Stimulated activated CD8-positive, alpha-beta memory T cell treated with anti-CD3 and anti-CD28 coated beads, Interleukin-7, amount 100 ng/mL, for 48 hours (primary cell): ENCODE data around the gene ZKSCAN2.

Experiments used
- DNase-seq, 2 donors: peaks; one replicate each; pipeline ENCODE4 v3.0.0-alpha.2; 2020; ENCODE audit warnings: low read depth in 1 of 2; ENCODE audit errors: extremely low read depth in 1 of 2

The ZKSCAN2 gene

DNA sequence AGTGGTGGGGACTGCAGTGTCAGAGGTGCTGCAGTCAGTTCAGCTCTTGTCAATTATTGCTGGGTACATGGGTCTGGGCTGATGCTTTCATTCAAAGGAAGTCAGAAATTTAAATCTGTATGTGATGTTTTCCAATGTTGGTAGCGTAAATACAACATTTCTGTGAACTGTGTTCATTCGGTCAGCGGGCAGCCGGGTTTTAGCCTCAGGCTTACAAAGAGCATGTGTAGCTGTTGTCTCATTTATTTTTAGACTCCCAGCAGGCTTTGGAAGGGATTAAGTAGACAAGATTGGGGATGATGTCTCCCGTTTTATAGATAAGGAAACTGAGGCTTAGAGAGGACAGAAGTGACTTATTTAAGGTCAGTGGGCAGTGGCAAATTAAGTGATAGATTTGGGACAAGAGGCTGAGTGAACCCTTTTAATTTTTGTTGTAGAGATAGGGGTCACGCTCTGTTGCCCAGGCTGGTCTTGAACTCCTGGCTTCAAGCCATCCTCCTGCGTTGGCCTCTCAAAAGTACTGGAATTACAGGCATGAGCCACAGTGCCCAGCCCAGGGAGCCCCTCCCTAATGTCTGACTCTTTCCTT, 32.8 kb downstream of the ZKSCAN2 start:
- no peak for DNase-seq

DNA sequence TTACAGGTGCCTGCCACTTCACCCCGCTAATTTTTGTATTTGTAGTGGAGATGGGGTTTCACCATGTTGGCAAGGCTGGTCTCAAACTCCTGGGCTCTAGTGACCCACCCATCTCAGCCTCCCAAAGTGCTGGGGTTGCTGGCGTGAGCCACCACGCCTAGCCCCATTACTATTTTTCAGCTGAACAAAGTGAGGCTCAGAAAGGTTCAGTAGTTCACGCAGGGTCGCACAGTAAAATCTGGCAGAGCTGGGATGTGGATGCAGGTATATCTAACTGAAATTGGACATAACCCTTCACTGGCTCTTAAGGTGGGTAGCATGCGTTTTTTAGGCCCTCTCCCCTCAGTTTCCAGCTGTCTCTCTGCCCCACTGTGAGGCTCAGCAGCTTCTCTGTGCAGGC, 33.7 kb downstream of the ZKSCAN2 start:
- DNase-seq = no peak

DNA sequence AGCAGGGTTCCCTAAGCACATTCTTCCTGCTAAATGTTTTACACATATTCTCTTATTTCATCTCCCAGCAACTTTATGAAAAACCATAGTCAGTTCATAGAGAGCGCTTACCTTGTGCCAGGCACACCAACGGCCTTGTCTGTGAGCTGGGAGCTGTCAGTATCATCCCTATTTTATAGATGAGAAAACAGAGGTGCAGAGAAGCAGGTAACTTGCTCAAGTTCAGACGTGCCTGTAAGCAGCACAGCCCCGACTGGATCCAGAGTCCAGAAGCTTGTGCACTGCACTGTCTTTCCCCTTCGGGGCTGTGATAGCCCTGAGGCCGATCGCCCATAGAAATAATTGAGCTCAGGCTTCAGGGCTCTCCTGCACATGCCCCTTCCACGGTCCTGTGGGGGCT, 34.7 kb downstream of the ZKSCAN2 start:
- DNase-seq = no peak

DNA sequence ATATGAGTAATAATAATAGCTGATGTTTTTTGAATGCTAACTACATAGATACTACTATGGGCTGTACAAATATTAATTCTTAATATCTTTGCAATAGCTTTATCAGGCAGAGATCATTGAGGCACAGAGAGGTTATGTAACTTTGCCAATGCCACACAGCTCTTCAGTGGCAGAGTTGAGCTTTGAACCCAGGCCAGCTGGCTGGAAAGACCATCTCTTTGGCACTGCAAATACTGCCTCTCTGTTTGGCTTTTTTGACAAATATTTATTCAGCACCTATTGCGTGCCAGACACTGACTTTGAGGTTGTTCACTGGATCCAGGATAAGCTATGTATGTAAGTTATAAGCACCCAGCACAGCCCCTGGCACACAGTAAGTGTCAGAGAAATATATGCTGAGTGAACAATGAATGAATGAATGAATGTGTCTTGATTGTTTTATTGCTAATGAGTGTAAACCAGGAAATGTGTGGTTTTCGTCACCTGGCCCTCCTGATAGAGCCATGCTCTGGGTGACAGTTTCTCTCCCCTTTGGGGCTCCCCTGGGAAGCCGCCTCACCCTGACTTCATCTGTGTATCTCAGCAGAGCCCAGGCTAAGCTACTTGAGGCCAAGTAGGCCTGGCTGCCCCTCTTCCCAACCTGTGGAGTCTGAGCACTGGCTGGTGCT, 38.4 kb downstream of the ZKSCAN2 start:
- DNase-seq = no peak

DNA sequence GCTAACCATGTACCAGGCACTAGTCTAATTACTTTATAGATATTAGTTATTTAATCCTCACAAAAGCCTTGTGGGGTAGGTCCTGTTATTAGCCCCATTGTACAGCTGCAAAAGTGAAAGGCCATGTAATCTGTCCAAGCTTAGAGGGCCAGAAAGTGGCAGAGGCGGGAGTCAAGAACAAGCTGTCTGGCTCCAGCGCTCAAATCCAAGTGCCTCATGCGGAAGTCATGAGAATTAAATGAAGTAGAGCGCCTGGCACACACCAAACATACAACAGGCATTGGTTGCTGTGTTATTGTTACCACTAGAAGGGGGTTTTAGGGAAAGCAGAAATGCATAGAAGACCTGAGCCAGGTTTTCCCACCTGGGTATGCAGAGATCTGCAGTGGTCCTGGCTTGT, 39.7 kb downstream of the ZKSCAN2 start:
- DNase-seq = no peak

DNA sequence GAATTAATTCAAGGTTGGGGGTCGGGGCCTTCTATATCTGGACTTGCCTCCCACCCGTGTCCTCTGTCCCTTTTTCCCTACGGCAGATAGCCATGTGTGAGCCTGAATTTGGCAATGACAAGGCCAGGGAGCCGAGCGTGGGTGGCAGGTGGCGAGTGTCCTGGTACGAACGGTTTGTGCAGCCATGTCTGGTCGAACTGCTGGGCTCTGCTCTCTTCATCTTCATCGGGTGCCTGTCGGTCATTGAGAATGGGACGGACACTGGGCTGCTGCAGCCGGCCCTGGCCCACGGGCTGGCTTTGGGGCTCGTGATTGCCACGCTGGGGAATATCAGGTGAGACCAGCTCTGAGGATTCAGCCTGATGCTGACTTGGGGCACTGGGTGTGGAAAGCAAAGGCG, 40.5 kb downstream of the ZKSCAN2 start:
- DNase-seq = no peak

DNA sequence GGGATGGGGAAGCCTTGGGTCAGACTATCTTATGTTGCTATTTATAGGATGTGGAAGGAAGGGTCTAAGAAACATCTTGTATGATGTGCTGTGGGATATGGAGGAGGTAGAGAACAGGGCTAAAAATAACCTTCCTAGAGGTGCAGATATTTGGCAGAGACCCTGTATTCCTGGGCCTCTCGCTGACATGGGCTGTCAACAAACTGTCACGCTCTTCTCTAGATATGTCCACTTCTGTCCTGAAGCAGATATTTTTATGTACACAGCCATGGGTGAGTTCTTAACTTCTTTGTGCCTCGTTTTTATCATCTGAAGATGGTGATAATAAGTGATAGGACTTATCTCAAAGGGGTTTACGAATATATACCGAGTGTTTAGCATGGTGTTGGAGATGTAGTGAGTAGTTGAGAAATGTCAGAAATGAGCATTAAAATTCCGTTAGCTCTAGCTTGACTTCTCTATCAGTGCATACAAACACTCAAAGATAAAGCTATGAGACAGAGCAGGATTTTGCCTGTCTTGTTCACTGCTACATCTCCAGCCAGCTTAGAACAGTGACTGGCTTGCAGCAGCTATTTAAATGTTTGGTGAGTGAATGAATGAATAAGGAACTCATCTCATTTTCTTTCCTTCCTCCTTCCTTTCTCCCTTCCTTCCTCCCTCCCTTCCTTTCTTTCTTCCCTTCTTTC, 43.8 kb downstream of the ZKSCAN2 start:
- DNase-seq = no peak

DNA sequence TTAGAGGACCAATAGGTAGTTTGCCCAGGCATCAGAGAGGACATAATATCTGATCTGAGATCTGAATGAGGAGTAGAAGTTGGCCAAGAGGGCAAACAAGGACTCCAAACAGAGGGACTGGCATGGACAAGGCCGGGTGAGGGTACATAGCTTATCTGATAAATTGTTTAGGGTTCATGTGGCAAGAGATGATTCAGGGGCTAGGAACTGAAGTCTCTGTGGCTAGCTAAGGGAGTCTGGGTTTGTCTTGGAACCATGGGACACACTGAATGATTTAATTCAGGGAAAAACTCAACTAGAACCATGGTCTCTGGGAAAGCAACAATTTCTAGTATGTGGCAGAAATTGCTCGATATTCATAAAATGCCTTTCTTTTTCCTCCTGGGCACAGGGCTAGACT, 45.0 kb downstream of the ZKSCAN2 start:
- DNase-seq = no peak

DNA sequence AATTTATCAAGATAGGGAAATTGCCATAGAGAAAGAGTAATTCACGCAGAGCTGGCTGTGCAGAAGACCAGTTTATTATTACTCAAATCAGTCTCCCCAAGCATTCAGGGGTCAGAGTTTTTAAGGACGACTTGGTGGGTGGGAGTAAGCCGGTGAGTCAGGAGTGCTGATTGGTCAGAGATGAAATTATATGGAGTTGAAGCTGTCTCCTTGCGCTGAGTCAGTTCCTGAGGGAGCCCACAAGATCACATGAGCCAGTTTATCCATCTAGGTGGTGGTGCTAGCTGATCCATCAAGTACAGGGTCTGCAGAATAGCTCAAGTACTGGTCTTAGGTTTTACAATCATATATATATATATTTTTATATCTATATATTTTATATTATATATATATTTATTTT, 46.9 kb downstream of the ZKSCAN2 start:
- DNase-seq = peak; percentile 3 to 18

DNA sequence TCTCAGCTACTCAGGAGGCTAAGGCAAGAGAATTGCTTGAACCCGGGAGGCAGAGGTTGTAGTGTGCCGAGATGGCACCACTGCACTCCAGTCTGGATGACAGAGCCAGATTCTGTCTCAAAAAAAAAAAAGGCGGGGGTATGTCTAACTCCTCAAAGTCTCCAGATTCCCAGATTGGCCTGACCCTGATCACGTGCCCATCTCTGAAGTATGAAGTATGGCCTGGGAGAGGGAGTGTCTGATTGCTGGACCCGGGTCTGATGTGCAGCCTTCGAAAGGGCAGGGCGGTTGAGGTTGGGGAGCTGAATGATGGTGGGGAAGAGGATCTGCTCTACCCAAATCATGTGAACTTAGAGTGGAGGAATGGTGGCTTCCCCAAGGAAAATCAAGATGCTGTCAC, 58.2 kb downstream of the ZKSCAN2 start:
- no peak for DNase-seq

DNA sequence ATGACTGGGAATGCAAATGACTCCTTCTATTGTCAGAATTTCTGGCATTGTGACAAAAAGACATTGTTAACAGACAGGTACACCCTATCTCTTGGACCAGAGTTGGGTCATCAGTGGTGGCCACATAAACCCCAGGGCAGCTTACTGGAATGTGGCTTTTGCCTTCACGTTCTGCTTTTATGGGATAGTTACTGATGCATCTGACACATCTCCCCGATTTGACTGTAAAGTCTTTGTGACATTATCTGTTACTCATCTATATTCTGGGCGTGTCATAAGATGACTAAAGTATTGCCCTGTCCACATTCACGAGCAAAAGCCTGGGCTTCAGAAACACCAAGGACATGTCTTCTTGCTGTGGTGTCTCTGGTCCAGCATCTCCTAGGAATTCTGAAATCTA, 59.6 kb downstream of the ZKSCAN2 start:
- no peak for DNase-seq

DNA sequence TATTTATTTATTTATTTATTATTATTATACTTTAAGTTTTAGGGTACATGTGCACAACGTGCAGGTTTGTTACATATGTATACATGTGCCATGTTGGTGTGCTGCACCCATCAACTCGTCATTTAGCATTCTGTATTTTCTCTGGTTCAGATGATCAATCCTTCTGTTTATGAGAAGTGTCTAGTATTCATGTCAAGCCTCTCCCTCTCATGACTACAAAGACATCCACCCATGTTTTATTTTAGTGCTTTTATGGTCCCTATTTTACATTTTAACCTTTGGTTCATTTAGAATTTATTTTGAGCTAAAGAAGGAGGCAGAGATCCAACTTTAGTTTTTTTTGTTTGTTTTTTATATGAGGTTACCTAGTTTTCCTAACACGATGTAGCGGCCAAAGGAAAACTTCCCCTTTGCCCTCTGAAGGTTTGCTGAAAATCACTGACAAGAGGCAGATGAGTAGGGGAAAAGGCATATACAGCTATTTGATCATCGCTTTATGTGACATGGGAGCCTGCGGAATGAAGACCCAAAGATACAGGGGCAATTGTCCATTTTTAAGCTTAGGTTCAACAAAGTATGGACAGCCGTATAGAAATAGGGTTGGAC, 63.3 kb downstream of the ZKSCAN2 start:
- DNase-seq = no peak

DNA sequence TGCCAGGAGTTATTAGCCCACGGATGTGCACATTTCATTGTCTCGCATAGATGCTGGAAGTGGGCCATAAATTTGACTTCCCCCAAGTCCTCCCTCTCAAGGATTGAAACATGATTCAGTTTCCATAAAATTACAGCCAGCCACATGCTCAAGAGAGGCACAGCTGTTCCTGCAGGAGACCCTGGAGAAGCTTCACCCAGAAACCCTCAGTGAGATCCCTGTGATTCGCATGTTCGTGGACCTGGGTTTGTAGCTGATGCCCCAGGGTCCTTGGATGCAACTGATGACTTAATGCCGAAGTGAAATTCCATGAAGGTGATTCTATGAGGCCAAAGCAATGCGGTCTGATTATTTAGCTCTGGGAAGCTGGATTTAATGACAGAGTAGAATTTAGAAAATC, 65.5 kb downstream of the ZKSCAN2 start:
- no peak for DNase-seq

DNA sequence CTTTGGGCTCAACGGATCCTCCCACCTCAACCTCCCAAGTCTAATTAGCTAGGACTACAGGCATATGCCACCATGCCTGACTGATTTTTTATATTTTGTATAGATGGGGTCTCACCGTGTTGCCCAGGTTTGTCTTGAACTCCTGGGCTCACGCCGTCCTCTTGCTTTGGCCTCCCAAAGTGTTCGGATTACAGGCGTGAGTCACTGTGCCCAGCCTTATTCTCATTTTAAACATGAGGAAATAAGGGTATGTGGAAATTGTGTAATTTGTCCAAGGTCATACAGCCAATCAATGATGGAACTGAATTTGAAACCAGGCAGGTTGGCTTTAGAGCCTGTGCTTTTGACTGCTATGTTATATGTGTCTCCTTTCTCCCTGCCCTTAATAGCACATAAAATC, 68.3 kb downstream of the ZKSCAN2 start:
- no peak for DNase-seq

DNA sequence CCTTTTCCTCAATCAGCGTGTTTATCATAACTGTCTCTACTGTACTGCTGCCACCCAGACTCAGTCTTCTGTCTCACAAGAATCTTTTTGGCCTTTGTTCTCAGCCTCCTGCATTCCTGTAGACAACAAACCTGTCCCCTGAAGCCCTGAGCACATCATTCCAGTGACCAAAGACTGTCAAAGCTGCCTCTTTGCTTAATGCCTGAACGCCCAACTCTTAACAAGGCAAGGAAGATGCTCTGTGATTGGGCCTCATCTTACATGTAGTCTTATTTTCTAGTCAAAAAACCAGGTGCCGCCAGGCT, 70.2 kb downstream of the ZKSCAN2 start:
- no peak for DNase-seq
